ENCODE measurements around the gene PRKCA. TPM values are rescaled to one million over a fixed set of nuclear protein-coding genes. Genes with fewer than 3 reads are reported as not detected.

The PRKCA gene
- total and polyA plus RNA-seq, 9 of the 15 experiments (the other 6 are each of a cell fraction or from before 2014, with no cell fraction given) = 3.2 to 33.0 (median 17.8) TPM

- Histone ChIP-seq H3K9ac (ENCODE audit: insufficient read depth in 1 of 2, low read depth in 2 of 2, low read length in 2 of 2) (peak overlapping the region; percentile 9 to 73; a peak in 2 of 4 replicates), H3K4me1 (replicated peaks in 1 of 2; ENCODE audit: control insufficient read depth in 2 of 2, insufficient read depth in 2 of 2, low read length in 2 of 2) (peaks cover 8 to 17% of the 10 kb centered on the region in 2 experiments; a peak in 4 of 5 replicates), H2AFZ (ENCODE audit: low read depth, low read length) (peak overlapping the region; percentile 20; the same call in 1 of the 2 replicates), H3K79me2 (ENCODE audit: control insufficient read depth, insufficient read depth, low read length) (peaks cover 48% of the 10 kb centered on the region), H3K27ac (ENCODE audit: extremely low read depth, low read depth, low read length) (peak overlapping the region; percentile 20; the same call in 2 of the 3 replicates), H3K4me2 (ENCODE audit: insufficient read depth, low read length) (peak overlapping the region; percentile 64; the same call in 1 of the 2 replicates), H3K27me3 (ENCODE audit: control insufficient read depth in 2 of 2, insufficient read depth in 2 of 2, low read length in 2 of 2) (no peaks in the 10 kb centered on the region), H3K4me3 (no peak overlapping the region), H3K36me3 (ENCODE audit: control insufficient read depth, insufficient read depth, low read length) (peaks cover 11% of the 10 kb centered on the region; the same call in 2 of the 3 replicates), H3K9me3 (replicated peaks; ENCODE audit: control insufficient read depth, insufficient read depth, low read depth, low read length) (no peaks in the 10 kb centered on the region), H3K9me1 (ENCODE audit: control insufficient read depth, insufficient read depth, low read length) (peaks cover 4% of the 10 kb centered on the region), H4K20me1 (replicated peaks; ENCODE audit: control insufficient read depth, insufficient read depth, low read length) (no peaks in the 10 kb centered on the region; the same call in 1 of the 2 replicates)
- POLR2A ChIA-PET = interaction anchor here (0.6 to 2.4 kb wide), 11 partner anchors 8 to 235 kb away, joined by 3 to 11 read pairs (median 4); no protein-coding TSS in a partner anchor
- WGBS (ENCODE audit: insufficient coverage, low coverage, missing lambda C conversion rate) = 6% methylated on average over 8 of the region's 8 CpGs
- CTCF ChIA-PET (ENCODE audit: low intra/inter-chr PET ratio) = no interaction called here
- BruUV-seq (replicated peaks) = no TSS peak
- FAIRE-seq (peak; percentile 78), DNase-seq (ENCODE audit: extremely low read depth in 1 of 4, low spot score in 3 of 4) (peak in 3 of 4 experiments; percentile 23 to 57 (median 53)), ATAC-seq (peak; percentile 86)
- in situ Hi-C loops (cut with MboI) = no loop called here
- intact Hi-C loops (cut with micrococcal nuclease) = no loop called here
- TF ChIP-seq ZNF695 (CRISPR knock-in tag; IDR thresholded peaks at IDR 0.05) (no peak), CEBPG (CRISPR knock-in tag; IDR thresholded peaks at IDR 0.05) (no peak), CEBPG (tag; conservative IDR thresholded peaks at IDR 0.05 in 1 of 2, IDR thresholded peaks at IDR 0.05 in 1 of 2) (peak in 1 of 2 experiments; percentile 40; a peak in 2 of 4 replicates), ZZZ3 (IDR thresholded peaks at IDR 0.05) (no peak), THRAP3 (IDR thresholded peaks at IDR 0.05; ENCODE audit: borderline replicate concordance) (no peak), NFATC3 (IDR thresholded peaks at IDR 0.05) (no peak), PTBP1 (IDR thresholded peaks at IDR 0.05; ENCODE audit: low read depth, low read length) (no peak), PKNOX1 (IDR thresholded peaks at IDR 0.05) (peak; percentile 34), JUN (IDR thresholded peaks at IDR 0.05; ENCODE audit: borderline replicate concordance, low read depth, low read length) (0 out of 2 replicates have a peak, but pooled peaks have one; percentile 10), JUN (CRISPR knock-in tag; IDR thresholded peaks at IDR 0.05; ENCODE audit: borderline replicate concordance) (no peak), EP300 (IDR thresholded peaks at IDR 0.05; ENCODE audit: low read length) (peak; percentile 70), CCNT2 (IDR thresholded peaks at IDR 0.05; ENCODE audit: borderline replicate concordance, extremely low read depth, insufficient read length, low read depth, low read length) (peak; percentile 30), ZNF174 (CRISPR knock-in tag; IDR thresholded peaks at IDR 0.05) (no peak), ZNF23 (CRISPR knock-in tag; IDR thresholded peaks at IDR 0.05) (no peak), CTCFL (IDR thresholded peaks at IDR 0.05; ENCODE audit: borderline replicate concordance, insufficient read depth, low read depth, low read length, poor library complexity, severe bottlenecking) (no peak), ZBTB2 (IDR thresholded peaks at IDR 0.05) (no peak), CTBP1 (IDR thresholded peaks at IDR 0.05; ENCODE audit: borderline replicate concordance) (peak; percentile 91), HDAC2 (IDR thresholded peaks at IDR 0.05) (peak; percentile 65; the same call in 1 of the 2 replicates)
Measured at GRCh38 chr17:66331038-66331816, 28.8 kb downstream of the PRKCA start.

Measured in K562 (cell line).